ENCODE results near the gene ADIRF. TPM values are rescaled to one million over a fixed set of nuclear protein-coding genes. Genes with fewer than 3 reads are reported as not detected.
"Not testable (repeated sequence)": the region's sequence is repeated elsewhere in the genome, so short reads cannot be mapped to it uniquely, and the experiment has no call there.

ADIRF gene
- polyA plus RNA-seq, 4 donors = 13.9 to 44.9 (median 26.2) TPM

- no peak for DNase-seq (ENCODE audit: low read depth in 4 of 4, low spot score in 3 of 4)
Observed at GRCh38 chr10:86945361-86946212, 22.7 kb upstream of the ADIRF start.

DNA sequence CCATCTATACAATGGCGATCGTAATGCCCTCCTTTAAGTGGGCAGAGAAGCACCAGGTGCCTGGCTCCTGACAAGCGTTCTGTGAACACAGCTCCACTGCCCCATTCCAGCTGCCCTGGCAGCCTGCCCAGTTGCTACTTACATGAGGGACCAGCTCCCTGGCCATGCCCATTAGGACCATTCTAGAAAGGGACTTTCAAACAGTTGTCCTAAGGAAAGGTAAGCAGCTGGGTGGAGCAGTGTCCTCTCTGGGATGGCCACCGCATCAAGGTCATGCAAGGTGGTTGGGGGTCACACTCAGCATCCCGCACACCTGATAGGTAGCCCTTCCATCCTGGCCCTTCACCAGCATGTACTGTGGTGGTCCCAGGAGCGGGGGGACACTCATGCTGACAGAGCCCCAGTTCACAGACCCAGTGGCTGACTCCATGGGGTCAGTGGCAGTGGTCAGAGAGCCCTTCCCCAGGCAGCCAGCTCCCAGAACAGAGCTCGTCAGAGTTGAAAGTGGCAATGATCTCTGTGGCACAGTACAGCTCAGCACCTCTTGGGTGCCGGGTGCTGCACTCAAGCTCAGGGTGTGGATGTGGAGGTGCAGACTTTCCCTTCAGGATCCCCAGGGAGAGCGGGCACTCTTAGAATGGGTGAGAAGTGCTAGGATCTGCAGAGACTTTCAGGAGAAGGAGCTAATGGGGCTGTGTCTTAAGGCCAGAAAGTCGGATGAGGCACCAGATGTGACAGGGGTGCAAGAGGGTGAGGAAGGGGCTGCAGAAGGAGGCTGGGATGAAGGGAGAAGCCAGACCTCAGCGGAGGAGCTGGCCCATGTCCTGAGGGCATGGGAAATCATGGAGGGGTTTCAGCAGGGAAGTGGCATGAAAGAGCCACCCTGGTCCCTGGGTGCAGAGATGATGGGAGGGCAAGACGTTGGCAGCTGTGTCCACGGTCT is 21.8 kb upstream of the ADIRF start:
- no peak for DNase-seq (ENCODE audit: low read depth in 4 of 4, low spot score in 3 of 4)

GRCh38 chr10:86947806-86948205 is 20.5 kb upstream of the ADIRF start:
- not testable (repeated sequence) for DNase-seq (ENCODE audit: low read depth in 4 of 4, low spot score in 3 of 4)

- no peak for DNase-seq (ENCODE audit: low read depth in 4 of 4, low spot score in 3 of 4)
Observed at GRCh38 chr10:86950349-86950748, 17.9 kb upstream of the ADIRF start.

DNA sequence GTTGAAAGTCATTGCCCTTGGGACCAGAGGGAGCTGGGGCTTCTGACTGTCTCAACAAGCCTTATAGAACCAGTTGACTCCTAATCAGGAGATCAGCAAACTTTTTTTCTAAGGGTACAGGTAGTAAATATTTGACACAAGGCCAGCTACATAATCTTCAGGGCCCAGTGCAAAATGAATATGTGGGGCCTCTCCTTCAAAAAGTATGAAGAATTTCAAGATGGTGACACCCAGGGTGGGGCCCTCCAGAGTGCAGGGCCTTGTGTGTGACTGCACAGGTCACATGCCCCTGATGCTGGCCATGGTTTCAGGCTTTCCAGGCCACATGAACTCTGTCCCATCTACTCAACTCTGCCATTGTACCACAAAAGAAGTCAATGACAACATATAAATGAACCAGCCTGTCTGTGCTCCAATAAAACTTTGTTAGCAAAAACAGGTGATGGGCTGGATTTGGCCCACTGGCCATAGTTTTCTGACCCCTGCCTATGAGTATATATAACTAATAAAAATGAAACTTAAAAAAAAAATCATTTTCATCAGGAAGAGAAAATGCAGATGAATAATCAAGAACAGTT is 17.0 kb upstream of the ADIRF start:
- DNase-seq (ENCODE audit: low read depth in 4 of 4, low spot score in 3 of 4) = no peak

DNA sequence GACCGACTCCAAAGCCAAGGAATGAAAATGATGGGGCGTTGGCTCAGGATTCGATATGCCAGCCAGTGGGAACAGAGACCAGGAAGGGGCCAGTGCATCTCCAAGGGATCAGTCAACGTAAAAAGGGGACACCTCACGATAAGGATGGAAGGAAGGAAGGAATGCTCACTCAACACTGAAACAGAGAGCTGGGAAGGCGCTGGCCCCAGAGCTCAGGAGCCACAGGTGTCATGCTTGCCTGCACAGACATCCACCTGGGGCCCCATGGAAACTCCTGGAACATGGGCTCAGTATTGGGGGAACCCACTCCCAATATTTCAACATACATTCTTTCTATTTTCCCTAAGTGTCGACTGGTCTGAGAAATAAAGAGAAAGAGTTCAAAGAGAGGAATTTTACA is 16.2 kb upstream of the ADIRF start:
- DNase-seq (ENCODE audit: low read depth in 4 of 4, low spot score in 3 of 4) = no peak

- not testable (repeated sequence) for DNase-seq (ENCODE audit: low read depth in 4 of 4, low spot score in 3 of 4)
Observed at GRCh38 chr10:86952697-86953096, 15.6 kb upstream of the ADIRF start.

GRCh38 chr10:86953747-86954680 is 14.3 kb upstream of the ADIRF start:
- peak in 1 of 4 donors; percentile 60 for DNase-seq (ENCODE audit: low read depth in 4 of 4, low spot score in 3 of 4)

DNA sequence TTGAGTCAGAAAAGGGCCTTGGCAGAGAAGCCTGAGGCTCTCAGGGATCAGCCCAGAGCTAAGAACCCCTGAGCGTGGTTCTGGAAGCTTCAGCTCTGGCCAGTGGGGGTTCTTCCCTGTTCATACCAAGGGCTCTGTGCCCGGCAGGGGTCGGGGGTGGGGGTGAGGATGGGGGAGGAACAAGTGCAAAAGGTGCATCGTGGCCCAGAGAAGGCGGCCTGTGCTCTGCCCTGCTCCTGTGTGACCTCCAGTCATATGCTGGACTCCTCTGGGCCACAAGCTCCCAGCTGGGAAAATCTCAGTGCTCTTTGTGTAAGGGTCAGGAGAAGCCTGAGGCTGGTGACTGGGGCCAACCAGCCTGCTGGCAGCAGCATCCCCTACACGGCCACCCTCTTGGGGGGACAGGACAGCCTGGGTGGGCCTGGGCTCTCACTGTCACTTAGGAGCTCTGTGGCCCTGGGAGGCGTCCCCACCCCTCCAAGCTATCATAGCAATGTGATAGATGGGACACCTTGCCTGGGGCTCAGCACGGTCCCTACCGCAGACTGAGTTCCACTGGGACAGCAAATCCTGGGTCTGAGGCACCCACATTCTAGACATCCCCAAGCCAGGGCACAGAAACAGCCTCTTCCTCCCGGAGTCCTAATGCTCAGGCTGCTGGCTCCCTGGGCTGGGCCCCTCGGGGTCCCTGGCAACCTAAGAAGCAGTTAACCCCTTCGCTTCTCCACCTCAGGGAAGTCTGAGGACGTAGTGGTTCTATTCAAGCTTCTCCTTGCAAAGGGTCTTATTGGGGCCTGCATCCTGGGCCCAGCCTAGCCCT is 13.4 kb upstream of the ADIRF start:
- no peak for DNase-seq (ENCODE audit: low read depth in 4 of 4, low spot score in 3 of 4)

- no peak for DNase-seq (ENCODE audit: low read depth in 4 of 4, low spot score in 3 of 4)
Observed at GRCh38 chr10:86955501-86956194, 12.6 kb upstream of the ADIRF start.

GRCh38 chr10:86956195-86956847 is 12.0 kb upstream of the ADIRF start:
- DNase-seq (ENCODE audit: low read depth in 4 of 4, low spot score in 3 of 4) = no peak

DNA sequence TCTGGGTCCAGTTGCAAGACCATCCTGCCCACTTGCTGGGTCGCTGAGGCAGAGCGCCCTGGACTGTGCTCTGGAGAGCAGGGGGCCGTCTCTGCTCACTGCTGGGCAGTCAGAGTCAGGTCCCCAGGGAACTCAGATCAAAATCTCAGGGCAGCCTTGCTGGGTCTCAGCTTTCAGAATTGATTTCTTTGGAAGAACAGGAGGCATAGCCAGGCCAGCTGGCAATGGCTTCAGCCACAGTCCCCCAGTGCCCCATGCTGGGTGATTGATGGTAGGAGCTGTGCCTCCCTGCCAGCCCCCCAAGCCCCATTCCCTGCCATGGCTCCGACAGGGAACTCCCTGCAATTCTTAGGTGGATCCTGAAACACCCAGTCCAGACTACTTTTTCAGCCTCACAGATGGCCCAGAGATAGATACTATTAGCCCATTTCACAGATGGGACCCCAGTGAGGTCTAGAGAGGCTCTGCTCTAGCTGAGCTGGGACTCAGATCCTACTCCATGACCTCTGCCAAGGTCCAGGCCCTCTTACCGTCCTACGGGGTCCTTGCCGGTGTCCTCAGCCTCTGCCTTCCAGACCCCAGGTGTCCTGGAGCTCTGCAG is 11.3 kb upstream of the ADIRF start:
- no peak for DNase-seq (ENCODE audit: low read depth in 4 of 4, low spot score in 3 of 4)

- DNase-seq (ENCODE audit: low read depth in 4 of 4, low spot score in 3 of 4) = no peak
Observed at GRCh38 chr10:86957471-86958115, 10.7 kb upstream of the ADIRF start, which contains the start of gene MMRN2. Gene MMRN2 (minus strand): TSS chr10:86957615. CDS start chr10:86957541, 74 bp downstream.

DNA sequence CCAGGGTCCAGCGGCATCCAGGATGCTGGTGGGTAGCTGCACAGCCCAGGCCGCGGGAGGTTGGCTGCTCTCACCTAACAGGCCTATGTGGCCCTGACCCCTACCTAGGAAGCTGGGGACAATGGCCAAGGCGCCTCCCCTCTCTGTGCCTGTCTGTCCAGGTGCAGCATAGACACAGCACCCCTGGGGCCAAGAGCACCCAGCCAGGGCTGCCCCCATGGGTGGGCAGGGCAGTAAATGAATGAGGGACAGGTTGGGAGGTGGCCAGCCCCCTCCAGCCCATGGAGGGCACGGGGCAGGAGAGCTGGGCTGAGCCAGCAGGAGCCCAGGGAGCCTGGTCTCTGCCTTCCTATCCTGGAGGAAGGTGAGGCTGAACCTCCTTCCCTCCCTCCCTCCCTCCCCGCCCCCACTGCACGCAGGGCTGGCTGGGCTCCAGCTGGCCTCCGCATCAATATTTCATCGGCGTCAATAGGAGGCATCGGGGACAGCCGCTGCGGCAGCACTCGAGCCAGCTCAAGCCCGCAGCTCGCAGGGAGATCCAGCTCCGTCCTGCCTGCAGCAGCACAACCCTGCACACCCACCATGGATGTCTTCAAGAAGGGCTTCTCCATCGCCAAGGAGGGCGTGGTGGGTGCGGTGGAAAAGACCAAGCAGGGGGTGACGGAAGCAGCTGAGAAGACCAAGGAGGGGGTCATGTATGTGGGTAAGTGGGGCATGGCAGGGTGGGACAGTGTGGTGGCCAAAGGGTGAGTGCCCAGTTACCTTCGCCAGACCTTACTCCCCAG is 10.0 kb upstream of the ADIRF start, which contains the start of gene SNCG:
Gene SNCG (plus strand): TSS at position 484 of the 785 bp plus-strand sequence. CDS start 99 bp downstream, at position 583.
- DNase-seq (ENCODE audit: low read depth in 4 of 4, low spot score in 3 of 4) = no peak

DNA sequence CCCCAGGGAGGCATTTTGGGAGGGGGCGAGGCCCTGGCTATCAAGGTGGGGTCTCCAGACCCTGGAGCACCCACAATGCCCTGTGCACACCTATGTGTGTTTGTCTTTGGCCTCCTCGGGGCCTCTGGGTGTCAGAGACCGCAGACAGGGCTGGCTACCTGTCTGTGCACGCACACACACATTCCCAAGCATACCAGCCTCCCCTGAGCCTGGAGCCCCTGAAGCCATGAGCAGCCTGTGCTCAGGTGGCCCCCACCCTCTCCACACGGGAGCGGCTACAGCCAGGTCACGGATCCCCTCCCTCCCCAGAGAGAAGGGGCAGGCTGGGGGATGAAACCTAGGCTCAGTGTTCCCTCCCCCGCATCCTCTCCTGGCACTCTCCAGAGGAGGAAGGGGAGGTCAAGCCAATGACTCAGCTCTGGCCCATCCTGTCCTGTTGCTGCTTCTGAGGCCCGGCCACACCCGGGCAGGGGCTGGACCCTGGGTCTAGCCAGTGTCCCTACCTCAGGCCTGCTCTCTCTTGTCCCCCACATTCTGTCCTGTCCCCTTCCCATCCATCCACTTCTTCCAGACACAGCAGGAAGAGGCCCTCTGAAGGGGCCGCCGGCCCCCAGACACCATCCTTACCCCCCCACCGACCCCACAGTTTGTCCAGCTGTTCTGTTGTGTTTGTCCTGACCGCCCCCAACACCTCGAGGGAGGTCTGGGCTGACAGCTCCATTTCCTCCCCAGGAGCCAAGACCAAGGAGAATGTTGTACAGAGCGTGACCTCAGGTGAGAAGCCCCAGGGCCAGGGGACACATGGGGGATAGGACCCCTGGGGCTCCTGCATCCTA is 9.2 kb upstream of the ADIRF start:
- DNase-seq (ENCODE audit: low read depth in 4 of 4, low spot score in 3 of 4) = no peak

DNA sequence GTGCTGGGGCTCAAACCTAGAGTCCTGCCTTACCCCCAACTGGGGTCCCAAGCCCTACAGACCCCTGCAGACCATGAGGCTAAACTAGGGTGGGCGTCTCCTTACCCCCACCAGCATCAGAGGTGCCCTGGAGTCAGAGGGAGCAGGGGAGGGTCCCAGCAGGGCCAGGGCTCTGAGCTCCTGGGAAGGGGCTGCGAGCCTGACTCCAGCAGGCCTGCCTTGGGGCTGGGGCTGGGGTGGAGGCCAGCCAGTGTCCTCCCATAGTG is 8.6 kb upstream of the ADIRF start:
- DNase-seq (ENCODE audit: low read depth in 4 of 4, low spot score in 3 of 4) = no peak

Measured in left renal pelvis (tissue), 4 donors.